DOHH2 (cell line): ENCODE data around the gene LGALS14.

Experiments used
- H3F3A ChIP-seq: fragments of 200-600 bp; sonication (generic), shearing (Covaris generic); 2 replicates; pipeline ENCODE4 v1.6.0; 2016; ENCODE audit warnings: antibody characterized with exemption, mild to moderate bottlenecking; ENCODE audit not compliant: control insufficient read depth, insufficient read depth
- H3K27ac ChIP-seq: fragments of 200-600 bp; sonication (generic); 2 replicates; pipeline ENCODE4 v1.5.1; 2014; ENCODE audit warnings: low read depth, mild to moderate bottlenecking, low read length, moderate library complexity
- H3K27me3 ChIP-seq: fragments of 200-600 bp; sonication (generic); 2 replicates; pipeline ENCODE4 v1.6.1; 2014; ENCODE audit warnings: mild to moderate bottlenecking, low read length, mixed read lengths; ENCODE audit not compliant: control insufficient read depth
- H3K36me3 ChIP-seq: fragments of 200-600 bp; sonication (generic); 2 replicates; pipeline ENCODE4 v1.6.1; 2014; ENCODE audit warnings: mild to moderate bottlenecking, low read length, moderate library complexity, mixed read lengths; ENCODE audit not compliant: control insufficient read depth
- H3K4me1 ChIP-seq: fragments of 200-600 bp; sonication (generic); 2 replicates; pipeline ENCODE4 v1.6.1; 2014; ENCODE audit warnings: mild to moderate bottlenecking, low read length, mixed read lengths; ENCODE audit not compliant: control insufficient read depth
- H3K4me2 ChIP-seq: fragments of 200-600 bp; sonication (generic); 2 replicates; pipeline ENCODE4 v1.6.0; 2014; ENCODE audit warnings: mild to moderate bottlenecking, low read length, moderate library complexity
- H3K4me3 ChIP-seq: fragments of 200-600 bp; sonication (generic); 2 replicates; pipeline ENCODE4 v1.5.1; 2014; ENCODE audit warnings: mild to moderate bottlenecking, low read length, mixed read lengths
- H3K79me2 ChIP-seq: fragments of 200-600 bp; sonication (generic); 2 replicates; pipeline ENCODE4 v1.6.1; 2014; ENCODE audit warnings: mild to moderate bottlenecking, low read length, mixed read lengths; ENCODE audit not compliant: control insufficient read depth
- H3K9me2 ChIP-seq: fragments of 200-600 bp; sonication (generic); replicated peaks from 2 replicates; pipeline ENCODE4 v1.6.1; 2014; ENCODE audit warnings: mild to moderate bottlenecking, low read length, mixed read lengths; ENCODE audit not compliant: control insufficient read depth
- H3K9me3 ChIP-seq: fragments of 200-600 bp; sonication (generic); 2 replicates; pipeline ENCODE4 v1.6.1; 2014; ENCODE audit warnings: antibody characterized with exemption, low read length, mixed read lengths; ENCODE audit not compliant: control insufficient read depth, insufficient read depth
- H4K20me1 ChIP-seq: fragments of 200-600 bp; sonication (generic); 2 replicates; pipeline ENCODE4 v1.6.0; 2014; ENCODE audit warnings: low read depth, mild to moderate bottlenecking, antibody characterized with exemption, low read length, moderate library complexity; ENCODE audit not compliant: control insufficient read depth, insufficient read depth
- EZH2phosphoT487 ChIP-seq: fragments of 200-600 bp; sonication (generic); IDR thresholded peaks from 2 replicates; pipeline ENCODE4 v1.6.1; 2017; ENCODE audit warnings: borderline replicate concordance, mild to moderate bottlenecking, antibody characterized with exemption, low read length, moderate library complexity, mixed read lengths
- TF ChIP-seq, protein P1 (sequence below): fragments of 200-600 bp; sonication (generic); IDR thresholded peaks from one replicate; pipeline ENCODE4 v1.5.1; 2014; ENCODE audit warnings: antibody characterized with exemption, mild to moderate bottlenecking, low read depth, low read length; ENCODE audit not compliant: poor library complexity, severe bottlenecking

LGALS14 gene

DNA sequence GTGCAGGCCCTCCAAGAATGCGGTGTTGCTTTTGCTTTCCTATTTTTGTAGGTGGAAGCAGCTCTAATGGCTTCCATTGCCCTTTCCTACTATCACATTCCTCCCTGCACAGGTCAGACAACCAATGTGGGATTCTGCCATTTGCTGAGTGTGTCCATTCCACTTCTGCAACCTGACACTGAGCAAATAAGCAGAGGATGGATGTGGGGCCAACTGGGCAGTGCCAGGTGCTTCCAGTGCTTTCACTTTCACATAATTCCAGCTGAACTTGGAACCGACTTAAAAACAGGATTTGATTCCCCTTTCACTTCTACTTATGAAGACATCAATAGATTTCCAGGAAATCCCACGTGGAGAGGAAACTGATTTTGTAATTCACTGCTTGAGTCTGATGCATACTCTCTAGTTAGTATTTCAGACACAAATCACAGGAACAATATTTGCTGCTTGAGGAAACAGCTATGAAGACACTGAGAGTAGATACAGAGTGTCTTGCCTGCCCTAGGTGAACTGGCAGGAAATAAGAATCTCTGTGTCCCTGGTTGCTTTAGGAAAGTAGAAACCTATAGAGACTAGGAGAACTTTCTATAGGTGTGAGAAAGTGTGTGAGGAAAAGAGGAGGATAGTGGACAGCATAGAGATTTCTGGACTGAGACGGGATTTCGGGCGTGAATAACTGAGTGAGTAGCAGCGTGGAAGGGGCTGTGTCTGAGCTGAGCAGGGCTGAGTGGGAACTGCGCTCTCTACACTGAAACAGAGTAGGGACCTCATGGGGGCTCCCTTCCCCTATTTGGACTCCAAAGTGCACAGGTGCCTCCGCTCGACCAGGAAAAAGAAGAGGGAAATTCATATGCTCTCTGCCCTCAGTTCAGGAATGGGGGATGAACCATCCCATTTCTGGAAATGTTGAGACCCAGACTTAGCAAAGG lies 26.1 kb upstream of the LGALS14 start:
- TF ChIP-seq, protein P1, sequence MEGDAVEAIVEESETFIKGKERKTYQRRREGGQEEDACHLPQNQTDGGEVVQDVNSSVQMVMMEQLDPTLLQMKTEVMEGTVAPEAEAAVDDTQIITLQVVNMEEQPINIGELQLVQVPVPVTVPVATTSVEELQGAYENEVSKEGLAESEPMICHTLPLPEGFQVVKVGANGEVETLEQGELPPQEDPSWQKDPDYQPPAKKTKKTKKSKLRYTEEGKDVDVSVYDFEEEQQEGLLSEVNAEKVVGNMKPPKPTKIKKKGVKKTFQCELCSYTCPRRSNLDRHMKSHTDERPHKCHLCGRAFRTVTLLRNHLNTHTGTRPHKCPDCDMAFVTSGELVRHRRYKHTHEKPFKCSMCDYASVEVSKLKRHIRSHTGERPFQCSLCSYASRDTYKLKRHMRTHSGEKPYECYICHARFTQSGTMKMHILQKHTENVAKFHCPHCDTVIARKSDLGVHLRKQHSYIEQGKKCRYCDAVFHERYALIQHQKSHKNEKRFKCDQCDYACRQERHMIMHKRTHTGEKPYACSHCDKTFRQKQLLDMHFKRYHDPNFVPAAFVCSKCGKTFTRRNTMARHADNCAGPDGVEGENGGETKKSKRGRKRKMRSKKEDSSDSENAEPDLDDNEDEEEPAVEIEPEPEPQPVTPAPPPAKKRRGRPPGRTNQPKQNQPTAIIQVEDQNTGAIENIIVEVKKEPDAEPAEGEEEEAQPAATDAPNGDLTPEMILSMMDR, result no peak
- TF ChIP-seq EZH2phosphoT487, result no peak
- Histone ChIP-seq H3K4me2 (no peak overlapping the region), H3K9me2 (no peaks in the 10 kb centered on the region), H3K9me3 (no peaks in the 10 kb centered on the region), H3K27me3 (peaks cover 37% of the 10 kb centered on the region), H3K27ac (no peak overlapping the region), H4K20me1 (no peaks in the 10 kb centered on the region), H3K79me2 (no peaks in the 10 kb centered on the region), H3K36me3 (no peaks in the 10 kb centered on the region), H3K4me1 (no peaks in the 10 kb centered on the region), H3F3A (no peaks in the 10 kb centered on the region), H3K4me3 (no peak overlapping the region)

DNA sequence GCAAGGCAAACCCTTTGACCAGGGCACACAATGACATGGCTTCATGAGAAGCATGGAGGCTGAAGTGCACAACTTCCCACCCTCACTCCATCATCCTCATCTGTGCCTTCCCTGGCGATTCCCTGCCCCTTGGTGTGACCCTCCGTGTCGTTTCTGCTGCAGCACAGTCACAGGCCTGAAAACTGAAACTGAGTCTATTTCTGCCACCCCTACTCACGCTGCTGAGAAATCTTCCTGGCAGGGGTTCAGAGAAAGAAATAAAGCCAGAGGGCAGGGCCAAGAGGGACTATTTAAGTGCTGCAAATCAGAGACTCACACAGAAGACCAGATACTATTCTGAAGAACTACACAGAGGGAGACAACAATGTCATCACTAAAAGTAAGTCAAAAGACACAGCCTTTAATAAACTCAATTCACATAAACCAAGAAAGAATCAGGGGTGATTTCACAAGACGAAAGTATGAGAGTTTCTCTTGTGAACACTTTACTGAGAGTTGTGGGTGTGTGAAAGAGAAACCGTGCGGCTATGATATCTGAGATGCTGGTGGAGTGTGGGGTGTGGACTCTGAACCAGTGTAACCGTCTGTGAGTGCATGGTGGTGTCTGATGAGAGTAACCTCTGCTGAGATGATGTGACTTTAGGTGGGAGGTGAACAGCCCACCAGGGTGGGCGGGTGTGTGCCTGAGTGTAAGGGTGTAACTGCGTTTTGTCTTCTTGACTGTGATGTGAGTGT lies 25.1 kb upstream of the LGALS14 start:
- no peak overlapping the region for H3K4me2 ChIP-seq

DNA sequence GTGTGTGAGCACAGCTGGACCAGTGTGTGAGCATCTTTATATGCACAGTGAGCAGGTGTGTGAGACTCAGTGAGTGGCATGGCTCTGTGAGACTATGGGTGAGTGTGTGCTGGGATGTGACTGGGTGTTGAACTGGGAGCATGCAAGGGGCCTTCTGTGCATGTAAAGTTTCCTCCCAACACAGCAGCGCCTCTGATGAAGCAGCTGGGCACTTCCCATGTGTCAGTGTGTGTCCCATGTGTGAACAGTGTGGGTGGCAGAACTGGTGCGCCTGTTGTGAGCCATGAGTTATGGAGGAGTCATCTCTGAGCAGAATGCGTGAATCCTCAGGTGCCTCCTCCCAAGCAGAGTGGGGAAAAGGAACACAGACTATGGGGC lies 24.5 kb upstream of the LGALS14 start:
- Histone ChIP-seq H3K4me1 (no peaks in the 10 kb centered on the region), H3F3A (no peaks in the 10 kb centered on the region), H3K4me3 (no peak overlapping the region), H3K9me2 (no peaks in the 10 kb centered on the region), H3K79me2 (no peaks in the 10 kb centered on the region), H3K9me3 (no peaks in the 10 kb centered on the region), H3K27ac (no peak overlapping the region), H3K4me2 (no peak overlapping the region), H3K36me3 (no peaks in the 10 kb centered on the region), H4K20me1 (no peaks in the 10 kb centered on the region), H3K27me3 (peaks cover 22% of the 10 kb centered on the region)
- TF ChIP-seq, protein P1, result no peak

More for the DNA sequence above, 25.1 kb upstream of the LGALS14 start:
- Histone ChIP-seq H3K79me2 (no peaks in the 10 kb centered on the region), H3K27me3 (peaks cover 28% of the 10 kb centered on the region), H3F3A (no peaks in the 10 kb centered on the region), H3K9me3 (no peaks in the 10 kb centered on the region), H3K4me1 (no peaks in the 10 kb centered on the region), H3K9me2 (no peaks in the 10 kb centered on the region), H3K36me3 (no peaks in the 10 kb centered on the region), H4K20me1 (no peaks in the 10 kb centered on the region), H3K27ac (no peak overlapping the region), H3K4me3 (no peak overlapping the region)
- no peak for TF ChIP-seq EZH2phosphoT487
- TF ChIP-seq, protein P1, result no peak
